H1 (cell line): ENCODE measurements around the gene MYO7B. TPM values are rescaled to one million over a fixed set of nuclear protein-coding genes. Genes with fewer than 3 reads are reported as not detected.

Experiments
- CTCF ChIA-PET: fragments of 300-600 bp; sonication (Branson Sonifier 250); formaldehyde crosslinking; loops from one replicate; lab custom pipeline; 2021; ENCODE audit not compliant: partially characterized antibody; lab: Charles Lee
- POLR2A ChIA-PET: fragments of 300-600 bp; sonication (Branson Sonifier 250); formaldehyde crosslinking; loops from one replicate; lab custom pipeline; 2021; ENCODE audit warnings: inconsistent platforms; ENCODE audit not compliant: partially characterized antibody; lab: Charles Lee
- DNase-seq, 2 experiments: peaks; one replicate each; pipeline versions ENCODE4 v3.0.0 to v3.0.0-alpha.2; 2010 to 2022; ENCODE audit warnings: low spot score in 2 of 2, low read depth in 1 of 2, mixed read lengths in 1 of 2
- FAIRE-seq: peaks from 2 replicates; lab custom pipeline; 2011; peaks lifted over from hg19 to GRCh38; lab: Jason Lieb, UNC
- H2AFZ ChIP-seq: 2 replicates; pipeline ENCODE4 v1.8.1; 2012; ENCODE audit warnings: low read length, inconsistent platforms
- H2AK5ac ChIP-seq: 2 replicates; pipeline ENCODE4 v1.6.1; 2013; ENCODE audit warnings: low read depth, low read length
- H2BK120ac ChIP-seq: replicated peaks from 2 replicates; pipeline ENCODE3; 2013; ENCODE audit warnings: low read depth, low read length, inconsistent platforms
- H2BK12ac ChIP-seq: 2 replicates; pipeline ENCODE4 v1.6.1; 2013; ENCODE audit warnings: low read depth, low read length
- H2BK15ac ChIP-seq: 2 replicates; pipeline ENCODE4 v1.6.1; 2013; ENCODE audit warnings: low read length
- H2BK20ac ChIP-seq: 2 replicates; pipeline ENCODE4 v1.6.1; 2013; ENCODE audit warnings: low read length
- H2BK5ac ChIP-seq: 2 replicates; pipeline ENCODE4 v1.6.1; 2013; ENCODE audit warnings: low read depth, low read length
- H3K14ac ChIP-seq: 2 replicates; pipeline ENCODE4 v1.6.1; 2013; ENCODE audit warnings: inconsistent platforms; ENCODE audit not compliant: insufficient read length
- H3K18ac ChIP-seq: 2 replicates; pipeline ENCODE4 v1.6.1; 2013; ENCODE audit warnings: low read length; ENCODE audit errors: extremely low read depth
- H3K23ac ChIP-seq: 2 replicates; pipeline ENCODE4 v1.6.1; 2013; ENCODE audit warnings: inconsistent platforms; ENCODE audit not compliant: insufficient read length
- H3K23me2 ChIP-seq: 2 replicates; pipeline ENCODE4 v1.6.1; 2013; ENCODE audit warnings: low read depth, low read length
- H3K27ac ChIP-seq: 2 replicates; pipeline ENCODE4 v1.6.1; 2011; ENCODE audit warnings: low read depth, low read length, inconsistent platforms
- H3K27me3 ChIP-seq, 4 experiments: replicated peaks in 1 of 4; 1 replicate in 1 of 4; 2 replicates in 3 of 4; pipeline versions ENCODE4 v1.6.1 to v1.8.1; 2011 to 2013; ENCODE audit warnings: low read length in 3 of 4, mild to moderate bottlenecking in 3 of 4, inconsistent platforms in 2 of 4, mixed read lengths in 2 of 4, moderate library complexity in 1 of 4; ENCODE audit not compliant: control insufficient read depth in 3 of 4, insufficient read depth in 3 of 4; ENCODE audit errors: extremely low read depth in 1 of 4
- H3K36me3 ChIP-seq, 4 experiments: 2 replicates each; pipeline versions ENCODE4 v1.6.1 to v1.8.1; 2011 to 2013; ENCODE audit warnings: mild to moderate bottlenecking in 4 of 4, low read length in 3 of 4, moderate library complexity in 2 of 4, control low read depth in 1 of 4, inconsistent platforms in 1 of 4; ENCODE audit not compliant: insufficient read depth in 4 of 4, control insufficient read depth in 2 of 4
- H3K4ac ChIP-seq: replicated peaks from 2 replicates; pipeline ENCODE3; 2013; ENCODE audit warnings: low read length, low read depth, mixed read lengths, inconsistent platforms; ENCODE audit not compliant: insufficient read length
- H3K4me1 ChIP-seq, 4 experiments: replicated peaks in 1 of 4; 1 replicate in 1 of 4; 2 replicates in 3 of 4; pipeline versions ENCODE4 v1.6.1 to v1.8.1; 2011 to 2013; ENCODE audit warnings: low read length in 3 of 4, inconsistent platforms in 2 of 4, mixed read lengths in 1 of 4; ENCODE audit not compliant: insufficient read depth in 4 of 4, control insufficient read depth in 3 of 4
- H3K4me2 ChIP-seq, 2 experiments: 2 replicates each; pipeline versions ENCODE4 v1.6.1 to v1.8.1; 2011 to 2013; ENCODE audit warnings: low read depth in 2 of 2, low read length in 2 of 2, control low read depth in 1 of 2, inconsistent platforms in 1 of 2, mild to moderate bottlenecking in 1 of 2; ENCODE audit not compliant: insufficient read depth in 1 of 2
- H3K4me3 ChIP-seq, 4 experiments: fragments of 200-600, 300-600 bp in 1 of 4; sonication (generic), shearing (Covaris generic), sonication (Bioruptor Twin) in 1 of 4; 2 replicates each; pipeline versions ENCODE4 v1.5.1 to v1.8.1; 2011 to 2016; ENCODE audit warnings: low read length in 4 of 4, low read depth in 3 of 4, control low read depth in 2 of 4, inconsistent platforms in 2 of 4, mild to moderate bottlenecking in 2 of 4, mixed read lengths in 1 of 4, moderate library complexity in 1 of 4; ENCODE audit not compliant: insufficient read depth in 2 of 4; ENCODE audit errors: extremely low read depth in 1 of 4
- H3K56ac ChIP-seq: replicated peaks from 2 replicates; pipeline ENCODE3; 2013; ENCODE audit warnings: low read depth, mild to moderate bottlenecking, mixed read lengths, low read length, inconsistent platforms; ENCODE audit not compliant: insufficient read length
- H3K79me1 ChIP-seq: 2 replicates; pipeline ENCODE4 v1.6.1; 2013; ENCODE audit warnings: low read depth, low read length, control low read depth
- H3K79me2 ChIP-seq, 2 experiments: 2 replicates each; pipeline versions ENCODE4 v1.6.1 to v1.8.1; 2012 to 2013; ENCODE audit warnings: low read length in 2 of 2, mild to moderate bottlenecking in 2 of 2, inconsistent platforms in 1 of 2; ENCODE audit not compliant: insufficient read depth in 2 of 2, control insufficient read depth in 1 of 2
- H3K9ac ChIP-seq, 4 experiments: replicated peaks in 1 of 4; 1 replicate in 1 of 4; 2 replicates in 3 of 4; pipeline versions ENCODE4 v1.6.1 to v1.8.1; 2011 to 2013; ENCODE audit warnings: low read depth in 3 of 4, low read length in 3 of 4, control low read depth in 2 of 4, mild to moderate bottlenecking in 2 of 4, moderate library complexity in 2 of 4, inconsistent platforms in 1 of 4; ENCODE audit errors: extremely low read depth in 1 of 4
- H3K9me3 ChIP-seq, 2 experiments: 2 replicates each; pipeline versions ENCODE4 v1.6.1 to v1.8.1; 2012 to 2013; ENCODE audit warnings: mild to moderate bottlenecking in 2 of 2, moderate library complexity in 2 of 2, control low read depth in 1 of 2, inconsistent platforms in 1 of 2, low read depth in 1 of 2, low read length in 1 of 2, mixed read lengths in 1 of 2; ENCODE audit not compliant: insufficient read depth in 2 of 2
- H4K20me1 ChIP-seq, 2 experiments: replicated peaks in 1 of 2; 2 replicates each; pipeline versions ENCODE3 to v1.8.1; 2011 to 2013; ENCODE audit warnings: inconsistent platforms in 2 of 2, low read length in 2 of 2, mild to moderate bottlenecking in 1 of 2; ENCODE audit not compliant: insufficient read depth in 2 of 2, control insufficient read depth in 1 of 2
- H4K5ac ChIP-seq: 2 replicates; pipeline ENCODE4 v1.6.1; 2013; ENCODE audit warnings: low read length, low read depth, mixed read lengths, inconsistent platforms; ENCODE audit not compliant: insufficient read length
- H4K8ac ChIP-seq: 2 replicates; pipeline ENCODE4 v1.8.0; 2013; ENCODE audit warnings: mild to moderate bottlenecking, moderate library complexity, low read length, inconsistent platforms; ENCODE audit not compliant: insufficient read depth; ENCODE audit errors: extremely low read depth
- H4K91ac ChIP-seq: replicated peaks from 2 replicates; pipeline ENCODE3; 2013; ENCODE audit warnings: low read length, mixed read lengths, inconsistent platforms; ENCODE audit not compliant: insufficient read length
- BRCA1 ChIP-seq: IDR thresholded peaks from 2 replicates; pipeline ENCODE4 v1.6.1; 2012; ENCODE audit warnings: low read depth, low read length, improper control_type of control experiment
- KDM5A ChIP-seq: fragments of 200-600 bp; IDR thresholded peaks from 2 replicates; pipeline ENCODE4 v1.7.1; 2012; ENCODE audit warnings: mild to moderate bottlenecking, low read length, inconsistent platforms, mixed read lengths
- NRF1 ChIP-seq: IDR thresholded peaks from 2 replicates; pipeline ENCODE4 v1.6.1; 2011; ENCODE audit warnings: mild to moderate bottlenecking, low read depth, low read length, improper control_type of control experiment
- SIX5 ChIP-seq: IDR thresholded peaks from 2 replicates; pipeline ENCODE4 v1.6.1; 2011; ENCODE audit warnings: mild to moderate bottlenecking, low read depth, low read length
- SP2 ChIP-seq: IDR thresholded peaks from 2 replicates; pipeline ENCODE4 v1.6.1; 2012; ENCODE audit warnings: mild to moderate bottlenecking, low read length, inconsistent platforms
- TAF1 ChIP-seq: IDR thresholded peaks from 2 replicates; pipeline ENCODE4 v1.6.1; 2011; ENCODE audit warnings: mild to moderate bottlenecking, low read depth, low read length
- WGBS, 2 experiments: shearing (Covaris generic) in 1 of 2; methylation state at CpG; one replicate each; pipeline versions ENCODE4 v1.1.6 to v1.1.7; 2013 to 2015; ENCODE audit warnings: low lambda C conversion rate in 2 of 2, mixed read lengths in 2 of 2, inconsistent platforms in 1 of 2, low coverage in 1 of 2, missing lambda C conversion rate in 1 of 2; ENCODE audit not compliant: insufficient replicate concordance in 2 of 2, insufficient coverage in 1 of 2, insufficient read length in 1 of 2; ENCODE audit errors: extremely low coverage in 1 of 2, missing lambda C conversion rate in 1 of 2; 5-methylcytosine and 5-hydroxymethylcytosine counted together
- polyA plus RNA-seq, 7 experiments: library from polyadenylated mRNA; depleted of rRNA in 3 of 7; stranded (reverse) in 5 of 7; unstranded in 2 of 7; fragments of >200 nt in 5 of 7; fragments of 200-250 nt in 2 of 7; gene quantifications; 1 replicate in 5 of 7; 2 replicates in 1 of 7; 4 replicates in 1 of 7; pipeline versions ENCODE4 v1.2.1 to v1.2.3, GENCODE V29; 2011 to 2013; ENCODE audit warnings: missing spikeins in 2 of 7, mixed read lengths in 2 of 7
- total RNA-seq: library from RNA; stranded (reverse); fragmentation: NEBNext Ultra II Directional; extraction: Animal tissue kit (Norgen Biotek cat#: 25700); gene quantifications from 2 replicates; pipeline ENCODE4 v1.2.1, GENCODE V29; 2021

The MYO7B gene
- total and polyA plus RNA-seq, 2 of the 8 experiments (the other 6 are each of a cell fraction or from before 2014, with no cell fraction given): not detected

GRCh38 chr2:127650041-127650784 is 114.7 kb downstream of the MYO7B start:
- FAIRE-seq: no peak
- no peak overlapping the region for H4K91ac ChIP-seq
- no peak overlapping the region for H3K9ac ChIP-seq
- H2BK20ac ChIP-seq: no peak overlapping the region
- no peaks in the 10 kb centered on the region for H3K9me3 ChIP-seq
- no peaks in the 10 kb centered on the region for H3K36me3 ChIP-seq
- H2BK12ac ChIP-seq: no peak overlapping the region
- H3K4me1 ChIP-seq: peaks cover 0 to 5% (median under 1%) of the 10 kb centered on the region in 4 experiments; a peak in 2 of 7 replicates
- H3K4ac ChIP-seq: no peak overlapping the region
- ChIA-PET POLR2A (interaction anchor here (1.2 kb wide), 1 partner anchor 53 kb away, joined by 3 read pairs; no protein-coding TSS in a partner anchor), CTCF (interaction anchor here (0.7 to 13.7 kb wide), 35 partner anchors 10 to 239 kb away, joined by 3 to 160 read pairs (median 3); partner anchors contain the start of genes IWS1 and LIMS2)
- H2BK5ac ChIP-seq: no peak overlapping the region
- no peak overlapping the region for H2AFZ ChIP-seq
- H2AK5ac ChIP-seq: no peak overlapping the region
- no peak overlapping the region; the same call in 1 of the 2 replicates for H3K27ac ChIP-seq
- no peak overlapping the region for H2BK120ac ChIP-seq
- H3K56ac ChIP-seq: no peak overlapping the region
- H3K4me3 ChIP-seq: no peak overlapping the region
- H3K23me2 ChIP-seq: no peaks in the 10 kb centered on the region
- H3K79me2 ChIP-seq: no peaks in the 10 kb centered on the region
- H4K5ac ChIP-seq: no peak overlapping the region
- H2BK15ac ChIP-seq: no peak overlapping the region
- no peaks in the 10 kb centered on the region for H4K20me1 ChIP-seq
- DNase-seq: no peak
- no peak overlapping the region for H3K4me2 ChIP-seq
- no peak overlapping the region for H3K14ac ChIP-seq
- 0 out of 2 replicates have a peak overlapping the region, but pooled peaks have one; percentile 43 for H4K8ac ChIP-seq
- H3K79me1 ChIP-seq: 0 out of 2 replicates have a peak, but pooled peaks cover 3% of the 10 kb centered on the region
- WGBS, 2 experiments: 72% methylated on average over 17 of the region's 17 CpGs; no CpG with 5 or more reads in 1 of the 2 experiments
- no peak overlapping the region for H3K23ac ChIP-seq
- H3K27me3 ChIP-seq: peaks cover 0 to 2% (median 0%) of the 10 kb centered on the region in 4 experiments; a peak in 1 of 7 replicates
- TF ChIP-seq SIX5 (no peak), KDM5A (no peak), SP2 (no peak), BRCA1 (no peak), TAF1 (no peak), NRF1 (no peak)
- H3K18ac ChIP-seq: no peak overlapping the region
